ENCODE measurements around the gene ASB2.

Gene ASB2

GRCh38 chr14:93965946-93966474 is 10.4 kb downstream of the ASB2 start:
- no peak for TF ChIP-seq CTCF (IDR thresholded peaks at IDR 0.05; ENCODE audit: borderline replicate concordance, extremely low read depth, low read length, poor library complexity, severe bottlenecking)
- TF ChIP-seq EZH2 (IDR thresholded peaks at IDR 0.05; ENCODE audit: borderline replicate concordance, low read depth, low read length, severe bottlenecking), result no peak
- ATAC-seq (ENCODE audit: insufficient read depth, low read depth), result no peak
- Histone ChIP-seq H3K4me3 (ENCODE audit: low read depth in 1 of 2, low read length in 2 of 2) (no peak overlapping the region), H4K20me1 (ENCODE audit: insufficient read depth, low read length) (peaks cover 8% of the 10 kb centered on the region; the same call in 1 of the 2 replicates), H3K27ac (ENCODE audit: low read length) (no peak overlapping the region), H3K36me3 (ENCODE audit: insufficient read depth, low read length) (no peaks in the 10 kb centered on the region), H3K27me3 (ENCODE audit: insufficient read depth, low read length, poor library complexity) (peaks cover 6% of the 10 kb centered on the region), H3K9me3 (ENCODE audit: insufficient read depth, low read length, severe bottlenecking) (no peaks in the 10 kb centered on the region), H3K79me2 (ENCODE audit: insufficient read depth, low read length) (no peaks in the 10 kb centered on the region), H3K9ac (ENCODE audit: low read depth, low read length) (no peak overlapping the region), H2AFZ (ENCODE audit: low read depth, low read length) (no peak overlapping the region), H3K4me2 (ENCODE audit: insufficient read depth, low read length) (no peak overlapping the region), H3K4me1 (ENCODE audit: insufficient read depth, low read length) (no peaks in the 10 kb centered on the region)
- DNase-seq, result no peak

GRCh38 chr14:93965287-93965821 is 11.0 kb downstream of the ASB2 start:
- no peaks in the 10 kb centered on the region for H3K4me1 ChIP-seq (ENCODE audit: insufficient read depth, low read length)
- H3K36me3 ChIP-seq (ENCODE audit: insufficient read depth, low read length), result no peaks in the 10 kb centered on the region
- no peak overlapping the region for H3K4me2 ChIP-seq (ENCODE audit: insufficient read depth, low read length)
- H2AFZ ChIP-seq (ENCODE audit: low read depth, low read length), result no peak overlapping the region
- no peaks in the 10 kb centered on the region for H3K9me3 ChIP-seq (ENCODE audit: insufficient read depth, low read length, severe bottlenecking)
- ATAC-seq (ENCODE audit: insufficient read depth, low read depth) (no peak), DNase-seq (no peak)
- H3K27me3 ChIP-seq (ENCODE audit: insufficient read depth, low read length, poor library complexity), result peaks cover 6% of the 10 kb centered on the region
- H3K9ac ChIP-seq (ENCODE audit: low read depth, low read length), result no peak overlapping the region
- H3K27ac ChIP-seq (ENCODE audit: low read length), result no peak overlapping the region
- TF ChIP-seq CTCF (IDR thresholded peaks at IDR 0.05; ENCODE audit: borderline replicate concordance, extremely low read depth, low read length, poor library complexity, severe bottlenecking) (no peak), EZH2 (IDR thresholded peaks at IDR 0.05; ENCODE audit: borderline replicate concordance, low read depth, low read length, severe bottlenecking) (no peak)
- no peak overlapping the region for H3K4me3 ChIP-seq (ENCODE audit: low read depth in 1 of 2, low read length in 2 of 2)
- H4K20me1 ChIP-seq (ENCODE audit: insufficient read depth, low read length), result peaks cover 8% of the 10 kb centered on the region; the same call in 1 of the 2 replicates
- H3K79me2 ChIP-seq (ENCODE audit: insufficient read depth, low read length), result no peaks in the 10 kb centered on the region

GRCh38 chr14:93964820-93965286 is 11.5 kb downstream of the ASB2 start:
- Histone ChIP-seq H3K79me2 (ENCODE audit: insufficient read depth, low read length) (no peaks in the 10 kb centered on the region), H3K9ac (ENCODE audit: low read depth, low read length) (no peak overlapping the region), H3K4me1 (ENCODE audit: insufficient read depth, low read length) (no peaks in the 10 kb centered on the region), H3K9me3 (ENCODE audit: insufficient read depth, low read length, severe bottlenecking) (no peaks in the 10 kb centered on the region), H3K36me3 (ENCODE audit: insufficient read depth, low read length) (no peaks in the 10 kb centered on the region), H3K27me3 (ENCODE audit: insufficient read depth, low read length, poor library complexity) (peaks cover 6% of the 10 kb centered on the region), H2AFZ (ENCODE audit: low read depth, low read length) (no peak overlapping the region), H3K4me2 (ENCODE audit: insufficient read depth, low read length) (no peak overlapping the region), H3K4me3 (ENCODE audit: low read depth in 1 of 2, low read length in 2 of 2) (no peak overlapping the region), H4K20me1 (ENCODE audit: insufficient read depth, low read length) (peaks cover 8% of the 10 kb centered on the region; the same call in 1 of the 2 replicates), H3K27ac (ENCODE audit: low read length) (no peak overlapping the region)
- TF ChIP-seq EZH2 (IDR thresholded peaks at IDR 0.05; ENCODE audit: borderline replicate concordance, low read depth, low read length, severe bottlenecking), result no peak
- TF ChIP-seq CTCF (IDR thresholded peaks at IDR 0.05; ENCODE audit: borderline replicate concordance, extremely low read depth, low read length, poor library complexity, severe bottlenecking), result no peak
- DNase-seq (no peak), ATAC-seq (ENCODE audit: insufficient read depth, low read depth) (no peak)

Measured in DND-41 (cell line).